Measurements from ENCODE around the gene RMP24.

Gene RMP24

DNA sequence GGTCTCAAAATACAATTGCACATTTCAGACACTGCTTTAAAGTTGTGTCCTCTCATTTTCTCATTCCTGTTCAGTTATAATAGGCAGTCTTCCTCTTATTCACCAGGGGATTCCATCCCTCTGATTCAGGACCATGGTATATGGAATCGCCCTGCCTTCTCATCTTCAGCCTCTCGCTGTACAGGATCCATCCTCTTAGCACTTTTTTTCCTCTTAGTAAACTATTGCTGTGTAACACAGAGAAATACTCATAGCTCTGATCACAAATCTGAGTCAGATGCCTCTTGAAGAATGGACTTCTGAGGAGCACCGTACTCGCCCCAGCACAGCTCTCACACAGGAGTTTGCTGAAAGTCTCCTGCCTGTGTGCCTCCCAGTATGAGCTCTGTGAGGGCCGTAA lies 11.3 kb downstream of the RMP24 start:
- no peak for DNase-seq
- intact Hi-C loops (cut with DNase I), result no loop called here
- H3K4me1 ChIP-seq, result no peaks in the 10 kb centered on the region
- no peak overlapping the region for H3K4me3 ChIP-seq (replicated peaks in 1 of 3)
- peaks cover 16 to 29% of the 10 kb centered on the region in 2 donors for H3K36me3 ChIP-seq
- 93 to 95% methylated on average over 5 of the region's 5 CpGs for WGBS, 2 donors
- H3K27ac ChIP-seq, result no peak overlapping the region
- no peaks in the 10 kb centered on the region for H3K9me3 ChIP-seq
- TF ChIP-seq POLR2A (IDR thresholded peaks at IDR 0.05), result no peak
- TF ChIP-seq, protein P1, sequence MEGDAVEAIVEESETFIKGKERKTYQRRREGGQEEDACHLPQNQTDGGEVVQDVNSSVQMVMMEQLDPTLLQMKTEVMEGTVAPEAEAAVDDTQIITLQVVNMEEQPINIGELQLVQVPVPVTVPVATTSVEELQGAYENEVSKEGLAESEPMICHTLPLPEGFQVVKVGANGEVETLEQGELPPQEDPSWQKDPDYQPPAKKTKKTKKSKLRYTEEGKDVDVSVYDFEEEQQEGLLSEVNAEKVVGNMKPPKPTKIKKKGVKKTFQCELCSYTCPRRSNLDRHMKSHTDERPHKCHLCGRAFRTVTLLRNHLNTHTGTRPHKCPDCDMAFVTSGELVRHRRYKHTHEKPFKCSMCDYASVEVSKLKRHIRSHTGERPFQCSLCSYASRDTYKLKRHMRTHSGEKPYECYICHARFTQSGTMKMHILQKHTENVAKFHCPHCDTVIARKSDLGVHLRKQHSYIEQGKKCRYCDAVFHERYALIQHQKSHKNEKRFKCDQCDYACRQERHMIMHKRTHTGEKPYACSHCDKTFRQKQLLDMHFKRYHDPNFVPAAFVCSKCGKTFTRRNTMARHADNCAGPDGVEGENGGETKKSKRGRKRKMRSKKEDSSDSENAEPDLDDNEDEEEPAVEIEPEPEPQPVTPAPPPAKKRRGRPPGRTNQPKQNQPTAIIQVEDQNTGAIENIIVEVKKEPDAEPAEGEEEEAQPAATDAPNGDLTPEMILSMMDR (IDR thresholded peaks at IDR 0.05), result no peak
- no peaks in the 10 kb centered on the region for H3K27me3 ChIP-seq

DNA sequence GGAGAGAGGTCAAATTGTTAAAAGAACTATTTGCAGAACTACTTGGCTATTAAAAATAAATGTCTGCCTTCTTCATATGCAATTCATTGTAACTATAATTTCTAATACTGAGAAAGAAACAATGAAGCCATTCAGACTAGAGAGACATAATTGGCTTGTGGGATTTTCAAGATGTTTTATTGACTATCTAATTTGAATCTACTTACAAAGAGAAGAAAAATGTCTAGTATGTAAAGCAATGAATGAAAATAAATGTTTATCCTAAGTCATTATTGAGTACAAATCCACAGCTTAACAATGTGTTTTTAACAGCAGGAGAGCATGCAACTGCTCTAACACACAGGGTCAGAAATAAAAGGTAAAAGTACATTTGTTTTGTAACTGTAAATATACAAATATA lies 19.2 kb downstream of the RMP24 start:
- Histone ChIP-seq H3K4me3 (replicated peaks in 1 of 3) (no peak overlapping the region), H3K27ac (no peak overlapping the region), H3K27me3 (no peaks in the 10 kb centered on the region), H3K4me1 (no peaks in the 10 kb centered on the region), H3K36me3 (peaks cover 0 to 6% of the 10 kb centered on the region in 2 donors), H3K9me3 (no peaks in the 10 kb centered on the region)
- TF ChIP-seq, protein P1 (IDR thresholded peaks at IDR 0.05), result no peak
- no peak for TF ChIP-seq POLR2A (IDR thresholded peaks at IDR 0.05)
- DNase-seq, result no peak
- intact Hi-C loops (cut with DNase I), result no loop called here

DNA sequence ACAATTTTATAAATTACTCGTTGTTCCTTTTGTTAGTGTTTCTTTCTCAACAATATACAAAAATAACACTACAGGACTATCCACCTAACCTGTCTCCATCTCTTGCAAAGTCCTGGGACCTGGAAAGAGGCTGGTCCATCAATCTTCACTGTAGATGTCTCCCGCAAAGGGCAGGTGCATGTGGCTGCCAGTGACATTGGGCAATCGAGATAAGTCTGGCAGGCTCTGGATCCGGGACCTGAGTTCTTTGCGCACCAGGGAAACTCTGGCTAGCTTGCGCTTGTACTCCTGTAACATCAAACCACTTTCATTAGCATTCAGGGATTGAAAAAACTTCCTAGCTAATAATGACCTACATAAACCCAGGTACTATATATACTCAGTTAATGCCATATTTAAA lies 20.5 kb downstream of the RMP24 start:
- Histone ChIP-seq H3K4me1 (no peaks in the 10 kb centered on the region), H3K27ac (no peak overlapping the region), H3K36me3 (peaks cover 0 to 6% of the 10 kb centered on the region in 2 donors), H3K4me3 (replicated peaks in 1 of 3) (no peak overlapping the region), H3K9me3 (no peaks in the 10 kb centered on the region), H3K27me3 (no peaks in the 10 kb centered on the region)
- TF ChIP-seq, protein P1 (IDR thresholded peaks at IDR 0.05), result no peak
- WGBS, 2 donors, result 96 to 98% methylated on average over 6 of the region's 6 CpGs
- no peak for DNase-seq
- intact Hi-C loops (cut with DNase I), result no loop called here

DNA sequence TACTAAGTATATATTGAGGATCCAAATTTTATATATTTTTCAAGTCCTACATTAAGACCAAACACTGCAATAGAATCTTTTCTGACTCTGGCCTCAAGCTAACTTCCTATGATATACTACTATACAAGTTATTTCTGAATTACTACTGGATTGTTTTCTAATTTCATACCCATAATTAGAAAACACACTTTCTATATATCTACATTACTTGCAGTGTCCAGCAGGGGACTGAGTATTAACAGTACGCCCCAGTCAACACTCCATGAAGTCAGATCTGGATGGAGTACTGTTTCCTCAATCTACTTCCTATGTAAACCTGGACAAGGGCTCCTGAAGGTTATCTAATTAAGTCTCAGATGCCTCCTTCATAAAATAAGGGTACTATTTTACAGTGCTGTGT lies 26.5 kb downstream of the RMP24 start:
- H3K27me3 ChIP-seq, result no peaks in the 10 kb centered on the region
- TF ChIP-seq, protein P1 (IDR thresholded peaks at IDR 0.05), result peak in 3 of 6 experiments; percentile 11 to 36 (median 14)
- no peak for TF ChIP-seq POLR2A (IDR thresholded peaks at IDR 0.05)
- H3K27ac ChIP-seq, result no peak overlapping the region
- intact Hi-C loops (cut with DNase I), result no loop called here
- H3K36me3 ChIP-seq, result no peaks in the 10 kb centered on the region
- DNase-seq, result no peak
- no peak overlapping the region for H3K4me3 ChIP-seq (replicated peaks in 1 of 3)
- no peaks in the 10 kb centered on the region for H3K4me1 ChIP-seq
- 47 to 82% methylated on average over 1 of the region's 1 CpG for WGBS, 2 donors
- H3K9me3 ChIP-seq, result no peaks in the 10 kb centered on the region

DNA sequence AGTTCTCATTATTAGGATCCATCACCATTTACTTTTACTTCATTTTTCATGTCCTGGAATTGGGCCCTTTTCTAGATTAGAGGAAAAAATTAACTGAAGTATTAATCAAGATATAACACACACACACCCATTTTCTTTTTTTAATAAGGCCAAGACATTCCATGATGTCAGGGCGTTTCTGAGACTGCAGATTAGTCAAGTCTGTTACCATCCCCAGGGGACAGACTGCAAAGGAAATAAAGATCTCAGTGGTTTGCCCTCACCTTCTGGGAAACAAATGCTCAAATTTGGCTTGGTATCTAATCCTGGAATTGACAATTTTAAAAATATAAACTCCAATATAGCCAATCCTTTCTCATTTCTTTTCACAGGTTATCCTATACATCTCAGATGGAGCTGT lies 27.4 kb downstream of the RMP24 start:
- H3K27ac ChIP-seq, result no peak overlapping the region
- TF ChIP-seq, protein P1 (IDR thresholded peaks at IDR 0.05), result no peak
- no peak overlapping the region for H3K4me3 ChIP-seq (replicated peaks in 1 of 3)
- no peak for DNase-seq
- H3K4me1 ChIP-seq, result no peaks in the 10 kb centered on the region
- H3K36me3 ChIP-seq, result no peaks in the 10 kb centered on the region
- 58 to 67% methylated on average over 1 of the region's 1 CpG for WGBS, 2 donors
- no peaks in the 10 kb centered on the region for H3K27me3 ChIP-seq
- intact Hi-C loops (cut with DNase I), result no loop called here
- H3K9me3 ChIP-seq, result no peaks in the 10 kb centered on the region
